GM21528 (cell line): ENCODE results near the gene NOD2.

ENCODE experiments used
- ATAC-seq: cut with Tn5 transposase; IDR thresholded peaks from one replicate; pipeline ENCODE4 v1.9.1; 2021; ENCODE audit warnings: mild to moderate bottlenecking, moderate library complexity; ENCODE audit not compliant: unreplicated experiment, low FRiP score

The NOD2 gene

DNA sequence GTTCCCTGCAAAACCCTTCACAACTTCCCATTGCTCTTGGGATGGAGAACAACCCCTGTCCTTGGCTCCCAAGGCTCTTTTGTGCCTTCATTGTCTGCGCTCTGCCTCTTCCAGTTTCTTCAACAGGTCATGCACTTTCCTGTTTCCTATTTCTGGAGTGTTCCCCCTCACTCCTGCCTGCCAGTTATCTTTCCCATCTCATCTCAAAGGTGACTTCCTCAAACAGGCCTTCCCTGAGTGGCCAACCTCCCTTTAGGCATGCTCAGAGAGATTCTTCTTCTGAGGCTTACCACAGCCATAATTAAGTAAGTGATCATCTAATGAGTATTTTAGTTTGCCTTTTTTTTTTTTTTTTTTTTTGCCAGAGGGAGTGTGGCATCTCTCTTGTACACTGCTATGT is 45.6 kb downstream of the NOD2 start:
- no peak for ATAC-seq

DNA sequence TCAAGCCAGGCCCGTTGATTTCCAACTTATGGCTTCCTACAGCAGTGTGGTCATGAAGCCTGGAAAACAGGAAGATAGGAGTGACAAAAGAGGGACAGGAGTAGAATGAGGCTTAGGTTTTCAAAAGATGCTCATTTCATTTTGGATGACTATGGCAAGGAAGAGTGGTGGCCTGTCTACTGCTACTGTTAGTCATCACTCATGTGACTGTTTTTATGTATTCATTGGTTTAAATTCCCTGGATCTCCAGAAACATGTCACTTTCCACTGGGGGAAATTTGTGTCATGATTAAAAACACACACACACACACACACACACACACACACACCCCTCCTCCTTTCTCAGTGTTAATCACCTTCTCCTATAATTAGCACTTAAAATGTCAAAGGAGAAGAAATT is 47.3 kb downstream of the NOD2 start:
- ATAC-seq, result no peak

DNA sequence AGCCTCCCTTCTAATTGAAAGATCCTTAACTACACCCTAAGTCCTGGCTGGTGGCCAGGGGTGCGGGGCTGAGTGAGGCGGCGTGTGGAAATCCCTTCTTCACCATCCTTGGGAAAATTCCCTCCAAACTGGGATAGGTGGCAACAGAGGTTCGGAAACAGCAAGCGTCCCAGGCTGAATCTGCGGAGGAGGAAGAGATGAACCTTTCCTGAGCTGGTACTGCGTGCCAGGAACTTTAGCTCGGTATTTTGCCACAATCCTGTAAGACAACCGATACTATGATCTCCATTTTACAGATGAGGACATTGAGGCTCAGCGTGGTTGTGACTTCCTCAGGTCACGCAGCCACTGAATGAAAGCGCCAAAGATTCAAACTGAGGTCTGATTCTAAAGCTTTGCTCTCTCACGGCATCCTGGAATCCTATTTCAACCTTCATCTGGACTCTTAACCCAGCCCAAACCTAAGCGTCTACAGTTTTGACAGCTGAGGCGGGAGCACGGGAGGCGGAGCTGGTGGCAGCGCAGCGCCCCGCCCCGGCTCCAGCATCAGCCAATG is 47.9 kb downstream of the NOD2 start:
- ATAC-seq, result peak; percentile 9

GRCh38 chr16:50741781-50742575 is 48.6 kb downstream of the NOD2 start, which contains the start of gene CYLD:
CYLD (plus strand) TSS chr16:50742086; CDS start chr16:50749699, 7,613 bp downstream.
- peak; percentile 91 for ATAC-seq

DNA sequence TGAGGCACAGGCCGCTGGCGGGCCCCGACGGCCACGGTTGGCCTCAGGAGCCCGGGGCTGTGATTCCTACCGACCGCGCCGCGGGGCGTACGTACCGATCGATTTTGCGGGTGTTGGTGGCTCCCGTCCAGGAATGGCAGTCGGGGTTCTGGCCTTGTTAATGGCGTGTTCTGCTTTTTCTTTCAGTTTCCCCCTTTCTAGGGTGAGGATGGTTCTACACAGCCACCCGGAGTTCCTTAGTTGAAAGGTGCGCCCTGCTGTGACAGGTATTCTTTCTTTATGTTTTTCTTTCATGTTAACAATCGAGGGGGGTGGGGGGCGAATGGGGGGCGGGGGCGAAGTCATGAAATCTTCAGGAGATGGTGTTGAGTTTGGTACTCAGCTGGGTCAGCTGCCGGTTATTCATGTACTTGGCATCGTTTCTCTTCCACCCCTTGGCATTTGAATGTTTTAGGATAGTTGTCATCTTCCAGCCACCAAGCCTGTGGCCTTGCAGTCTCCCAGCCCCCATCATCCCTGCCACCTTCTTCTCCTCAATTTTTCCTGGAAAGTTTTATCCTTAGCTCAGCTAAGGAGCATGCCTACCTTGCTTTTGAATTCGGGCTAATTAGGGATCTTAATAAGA is 49.3 kb downstream of the NOD2 start:
- ATAC-seq, result peak; percentile 6

DNA sequence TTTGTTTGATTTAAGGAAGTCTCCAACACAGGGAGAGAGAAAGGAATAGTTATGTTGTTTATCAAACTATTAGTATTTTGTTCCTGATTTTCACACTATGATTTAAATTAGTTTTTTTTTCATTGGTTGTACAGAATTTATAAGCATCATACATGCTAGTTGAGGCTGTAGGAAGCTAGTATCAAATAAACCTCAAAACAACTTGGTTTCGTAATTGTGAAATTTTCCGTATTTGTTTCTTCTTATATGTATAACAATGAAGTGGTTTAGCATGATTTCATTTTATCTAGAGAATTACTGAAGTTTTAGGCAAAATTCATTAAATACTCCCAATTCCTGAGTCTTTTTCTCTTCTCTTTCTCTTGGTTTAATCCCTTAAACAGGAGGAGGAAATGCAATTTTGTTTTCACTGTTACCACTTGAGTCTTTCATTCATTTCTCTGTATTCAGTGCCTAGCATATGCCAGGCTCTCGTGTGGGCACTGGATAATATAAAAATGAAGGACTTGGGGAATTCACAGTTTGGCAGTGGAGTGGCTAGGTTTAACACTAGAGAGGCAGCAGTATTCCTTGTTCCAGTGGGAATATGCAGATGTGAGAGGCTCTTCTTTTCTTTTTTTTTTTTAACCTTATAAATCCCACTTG is 50.3 kb downstream of the NOD2 start:
- no peak for ATAC-seq

GRCh38 chr16:50744881-50745280 is 51.5 kb downstream of the NOD2 start:
- no peak for ATAC-seq

- ATAC-seq, result no peak
These were observed 52.5 kb downstream of the NOD2 start for GRCh38 chr16:50745940-50746339.

DNA sequence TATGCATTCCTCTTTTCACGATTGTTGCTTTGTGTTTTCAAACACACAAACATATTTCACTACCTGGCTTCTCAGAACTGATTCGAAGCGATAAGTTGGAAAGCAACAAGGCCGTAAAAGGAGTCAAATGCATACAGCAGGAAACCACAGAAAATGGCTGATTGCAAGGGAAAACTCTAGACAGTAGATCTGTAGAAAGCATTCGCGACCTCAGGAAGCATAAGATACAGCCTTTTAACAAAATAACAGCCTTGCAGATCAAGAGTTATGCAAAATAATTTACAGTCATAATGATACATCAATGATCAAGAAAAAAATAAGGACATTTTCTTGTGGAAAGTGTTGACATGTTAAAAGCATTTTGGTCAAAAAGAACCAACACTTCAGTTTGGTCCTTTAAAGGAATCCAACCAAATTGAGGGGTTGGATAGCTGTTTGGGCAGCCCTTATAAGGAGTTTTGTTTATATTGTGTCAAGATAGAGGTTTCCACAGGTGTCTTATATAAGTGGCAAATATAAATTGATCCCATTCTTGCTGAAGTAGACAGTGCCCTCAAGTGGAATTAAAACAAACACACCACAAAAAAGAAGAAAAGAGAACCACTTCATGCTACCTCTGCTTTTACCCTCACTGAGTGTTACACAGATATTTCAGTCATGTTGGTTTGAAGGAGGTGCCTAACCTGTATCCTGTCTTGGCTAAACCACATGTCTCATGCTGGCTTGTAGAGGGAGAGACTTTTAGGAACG is 54.0 kb downstream of the NOD2 start:
- ATAC-seq, result peak; percentile 49

GRCh38 chr16:50751528-50751927 is 58.1 kb downstream of the NOD2 start:
- no peak for ATAC-seq

GRCh38 chr16:50752471-50753235 is 59.2 kb downstream of the NOD2 start:
- no peak for ATAC-seq

DNA sequence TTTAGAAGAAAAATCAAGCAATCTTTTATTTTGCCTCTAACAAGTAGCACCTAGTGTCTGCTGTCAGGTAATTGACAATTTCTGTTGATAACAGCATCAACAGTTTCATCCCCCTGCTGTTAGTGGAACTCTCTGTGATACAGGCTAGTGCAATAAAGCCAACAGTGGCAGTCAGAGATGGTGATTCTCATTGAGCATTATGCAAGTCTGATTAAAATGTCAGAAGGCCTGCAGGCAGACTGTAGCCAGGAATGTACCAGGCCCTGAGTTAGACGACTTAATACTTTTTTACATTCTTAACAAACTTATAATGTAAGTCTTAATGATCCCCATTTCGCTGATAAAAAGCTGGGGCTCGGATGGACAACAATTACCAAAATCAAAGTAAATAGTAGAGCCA is 63.1 kb downstream of the NOD2 start:
- no peak for ATAC-seq

GRCh38 chr16:50761267-50761666 is 67.9 kb downstream of the NOD2 start:
- ATAC-seq, result no peak

- no peak for ATAC-seq
These were observed 68.8 kb downstream of the NOD2 start for GRCh38 chr16:50762241-50762640.

- ATAC-seq, result no peak
These were observed 69.8 kb downstream of the NOD2 start for GRCh38 chr16:50763211-50763610.

DNA sequence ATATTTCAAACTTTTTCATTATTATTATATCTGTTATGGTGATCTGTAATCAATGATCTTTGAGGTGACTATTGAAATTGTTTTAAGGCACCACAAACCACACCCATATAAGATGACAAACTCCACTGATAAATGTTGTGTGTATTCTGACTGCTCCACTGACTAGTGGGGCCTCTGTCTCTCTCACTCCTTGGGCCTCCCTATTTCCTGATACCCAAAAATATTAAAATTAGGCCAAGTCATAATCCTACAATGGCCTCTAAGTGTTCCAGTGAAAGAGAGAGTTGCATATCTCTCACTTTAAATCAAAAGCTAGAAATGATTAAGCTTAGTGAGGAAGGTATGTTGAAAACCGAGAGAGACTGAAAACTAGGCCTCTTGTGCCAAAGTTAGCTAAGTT is 71.9 kb downstream of the NOD2 start:
- no peak for ATAC-seq

DNA sequence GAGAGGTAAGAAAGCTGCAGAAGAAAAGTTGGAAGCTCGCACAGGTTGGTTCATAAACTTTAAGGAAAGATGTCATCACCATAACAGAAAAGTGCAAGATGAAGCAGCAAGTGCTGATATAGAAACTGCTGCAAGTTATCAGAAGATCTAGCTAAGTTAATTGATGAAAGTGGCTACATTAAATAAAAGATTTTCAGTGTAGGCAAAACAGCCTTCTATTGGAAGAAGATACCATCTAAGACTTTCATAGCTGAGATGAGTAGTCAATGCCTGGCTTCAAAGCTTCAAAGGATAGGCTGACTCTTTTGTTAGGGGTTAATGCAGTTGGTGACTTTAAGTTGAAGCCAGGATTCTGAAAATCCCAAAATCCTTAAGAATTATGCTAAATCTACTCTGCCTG is 72.5 kb downstream of the NOD2 start:
- ATAC-seq, result no peak

DNA sequence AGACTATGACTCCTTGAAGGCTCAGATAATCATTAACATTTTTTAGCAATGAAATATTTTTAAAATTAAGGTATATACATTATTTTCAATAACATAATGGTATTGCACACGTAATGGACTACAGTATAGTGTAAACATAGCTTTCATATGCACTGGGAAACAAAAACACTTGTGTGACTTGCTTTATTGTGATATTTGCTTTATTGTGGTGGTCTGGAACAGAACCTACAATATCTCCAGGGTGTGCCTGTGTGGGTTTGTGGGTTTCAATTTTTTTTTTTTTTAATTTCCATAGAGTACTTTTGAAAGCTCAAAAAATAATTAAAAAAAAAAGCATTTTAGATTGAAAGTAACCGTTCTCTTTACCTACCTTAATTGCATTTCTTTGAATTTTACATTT is 73.8 kb downstream of the NOD2 start:
- no peak for ATAC-seq

DNA sequence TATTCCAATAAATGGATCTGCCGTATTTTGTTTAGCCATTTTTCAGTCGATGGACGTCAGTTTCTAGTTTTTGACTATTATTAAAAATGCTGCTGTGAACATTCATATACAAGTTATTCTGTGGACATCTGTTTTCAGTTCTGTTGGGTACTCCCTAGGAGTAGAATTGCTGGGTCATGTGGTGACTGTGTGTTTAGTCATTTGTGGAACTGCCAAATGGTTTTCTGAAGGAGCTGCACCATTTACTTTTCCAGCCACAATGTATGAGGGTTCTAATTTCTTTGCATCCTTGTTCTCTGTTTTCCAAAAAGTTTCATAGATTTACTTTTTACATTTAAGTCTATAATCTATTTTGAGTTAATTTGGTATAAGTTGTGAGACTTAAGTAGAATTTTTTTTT is 78.0 kb downstream of the NOD2 start:
- no peak for ATAC-seq

GRCh38 chr16:50774405-50774804 is 81.0 kb downstream of the NOD2 start:
- no peak for ATAC-seq
